HG03575 (cell line): ENCODE measurements around the gene RSAD1.

ENCODE experiments used
- ATAC-seq: cut with Tn5 transposase; IDR thresholded peaks from one replicate; pipeline ENCODE4 v1.9.1; 2021; ENCODE audit not compliant: unreplicated experiment, insufficient number of reproducible peaks, low FRiP score; ENCODE audit errors: extremely low read depth

The RSAD1 gene

GRCh38 chr17:50533185-50533584 is 54.5 kb downstream of the RSAD1 start:
- ATAC-seq = no peak

GRCh38 chr17:50533720-50534148 is 55.1 kb downstream of the RSAD1 start:
- no peak for ATAC-seq

- no peak for ATAC-seq
Measured at GRCh38 chr17:50534222-50534978, 55.7 kb downstream of the RSAD1 start.

- ATAC-seq = no peak
Measured at GRCh38 chr17:50534979-50535326, 56.3 kb downstream of the RSAD1 start.

- ATAC-seq = no peak
Measured at GRCh38 chr17:50535407-50535806, 56.7 kb downstream of the RSAD1 start.
